Measurements from ENCODE around the gene LTB4R. TPM values are rescaled to one million over a fixed set of nuclear protein-coding genes. Genes with fewer than 3 reads are reported as not detected.

Gene LTB4R
- total and polyA plus RNA-seq, 8 donors = 1.9 to 15.5 (median 2.6) TPM

GRCh38 chr14:24311837-24312615, 724 bp downstream of the LTB4R start:
- FAIRE-seq (no peak), DNase-seq (no peak), ATAC-seq (no peak)
- WGBS, 2 donors = 84 to 88% methylated on average over 1 of the region's 1 CpG
- no peak for TF ChIP-seq CTCF (IDR thresholded peaks at IDR 0.05)
- intact Hi-C loops (cut with DNase I) = no loop called here
- no peaks in the 10 kb centered on the region for H3K9me3 ChIP-seq
- peak overlapping the region in 2 of 4 donors; percentile 52 to 64 for H3K4me3 ChIP-seq
- H3K27ac ChIP-seq = peak overlapping the region; percentile 76 to 91 (median 89)
- no peaks in the 10 kb centered on the region for H3K27me3 ChIP-seq
- no peaks in the 10 kb centered on the region for H3K36me3 ChIP-seq
- H3K4me1 ChIP-seq = peaks cover 20 to 40% (median 31%) of the 10 kb centered on the region in 3 donors

GRCh38 chr14:24312736-24313507, 1.6 kb downstream of the LTB4R start:
- intact Hi-C loops (cut with DNase I) = no loop called here
- H3K36me3 ChIP-seq = no peaks in the 10 kb centered on the region
- DNase-seq = peak in 1 of 6 donors; percentile 20
- peak overlapping the region in 2 of 4 donors; percentile 57 to 91 for H3K27ac ChIP-seq
- no peak for ATAC-seq
- TF ChIP-seq CTCF (IDR thresholded peaks at IDR 0.05) = no peak
- no peaks in the 10 kb centered on the region for H3K9me3 ChIP-seq
- WGBS, 2 donors = 76 to 81% methylated on average over 9 of the region's 9 CpGs
- no peak overlapping the region for H3K4me3 ChIP-seq
- H3K27me3 ChIP-seq = no peaks in the 10 kb centered on the region
- no peak for FAIRE-seq
- peaks cover 15 to 31% (median 22%) of the 10 kb centered on the region in 3 donors for H3K4me1 ChIP-seq

- Histone ChIP-seq H3K9me3 (no peaks in the 10 kb centered on the region), H3K36me3 (no peaks in the 10 kb centered on the region), H3K27ac (peak overlapping the region in 1 of 4 donors; percentile 8), H3K4me3 (no peak overlapping the region), H3K27me3 (no peaks in the 10 kb centered on the region), H3K4me1 (peaks cover 12 to 21% (median 15%) of the 10 kb centered on the region in 3 donors)
- DNase-seq (peak in 1 of 6 donors; percentile 12), FAIRE-seq (no peak), ATAC-seq (no peak)
- intact Hi-C loops (cut with DNase I) = no loop called here
- TF ChIP-seq CTCF (IDR thresholded peaks at IDR 0.05) = no peak
- WGBS, 2 donors = 80 to 82% methylated on average over 2 of the region's 2 CpGs
Observed at GRCh38 chr14:24313913-24314312, 2.6 kb downstream of the LTB4R start.

GRCh38 chr14:24314377-24315193, 3.3 kb downstream of the LTB4R start:
- no peaks in the 10 kb centered on the region for H3K9me3 ChIP-seq
- no peak overlapping the region for H3K27ac ChIP-seq
- 64 to 75% methylated on average over 5 of the region's 5 CpGs for WGBS, 2 donors
- DNase-seq (peak in 1 of 6 donors; percentile 47), ATAC-seq (no peak), FAIRE-seq (no peak)
- H3K4me3 ChIP-seq = no peak overlapping the region
- peaks cover 10 to 14% (median 13%) of the 10 kb centered on the region in 3 donors for H3K4me1 ChIP-seq
- TF ChIP-seq CTCF (IDR thresholded peaks at IDR 0.05) = no peak
- H3K36me3 ChIP-seq = no peaks in the 10 kb centered on the region
- intact Hi-C loops (cut with DNase I) = no loop called here
- H3K27me3 ChIP-seq = no peaks in the 10 kb centered on the region

All from pancreas (tissue), 10 donors.